PC-9 (cell line): Measurements from ENCODE around the gene TRABD2B.

Source experiments
- CTCF ChIP-seq: fragments of 200-600 bp; sonication (generic); conservative IDR thresholded peaks from 2 replicates; pipeline ENCODE4 v1.6.1; 2017; ENCODE audit warnings: mixed run types, antibody characterized with exemption, mild to moderate bottlenecking, moderate library complexity
- EZH2 ChIP-seq: fragments of 200-600 bp; sonication (generic); IDR thresholded peaks from 2 replicates; pipeline ENCODE4 v1.8.0; 2017; ENCODE audit warnings: antibody characterized with exemption, low read depth

- TF ChIP-seq CTCF (no peak), EZH2 (no peak)
Measured at GRCh38 chr1:47805018-47805417, 192.2 kb downstream of the TRABD2B start.
